Mesendoderm (in vitro differentiated cells): ENCODE measurements around the gene LRIF1.

ENCODE experiments used
- DNase-seq: peaks from one replicate; pipeline ENCODE4 v3.0.0; 2013
- H2AK5ac ChIP-seq: 2 replicates; pipeline ENCODE4 v1.6.1; 2013; ENCODE audit warnings: low read length, inconsistent platforms
- H2BK120ac ChIP-seq: 2 replicates; pipeline ENCODE4 v1.6.1; 2013; ENCODE audit warnings: low read depth, mild to moderate bottlenecking, low read length, moderate library complexity, mixed read lengths
- H2BK15ac ChIP-seq: replicated peaks from 2 replicates; pipeline ENCODE4 v1.6.1; 2013; ENCODE audit warnings: low read depth, mild to moderate bottlenecking, moderate library complexity
- H2BK5ac ChIP-seq: 2 replicates; pipeline ENCODE4 v1.6.1; 2013; ENCODE audit warnings: low read length, inconsistent platforms
- H3K18ac ChIP-seq: 2 replicates; pipeline ENCODE4 v1.6.1; 2013; ENCODE audit warnings: mild to moderate bottlenecking, low read length, mixed read lengths
- H3K23ac ChIP-seq: one replicate; pipeline ENCODE4 v1.6.1; 2013; ENCODE audit warnings: low read length
- H3K27ac ChIP-seq: 2 replicates; pipeline ENCODE4 v1.5.1; 2013; ENCODE audit warnings: low read depth, mild to moderate bottlenecking, inconsistent platforms, low read length, moderate library complexity
- H3K27me3 ChIP-seq: 2 replicates; pipeline ENCODE4 v1.6.1; 2013; ENCODE audit warnings: low read length, control low read depth, mild to moderate bottlenecking, inconsistent platforms; ENCODE audit not compliant: insufficient read depth, poor library complexity
- H3K36me3 ChIP-seq: 2 replicates; pipeline ENCODE4 v1.6.1; 2013; ENCODE audit warnings: low read length, inconsistent platforms; ENCODE audit not compliant: control insufficient read depth, insufficient read depth
- H3K4ac ChIP-seq: one replicate; pipeline ENCODE4 v1.6.1; 2013; ENCODE audit warnings: low read depth, mild to moderate bottlenecking, low read length, moderate library complexity
- H3K4me1 ChIP-seq: 2 replicates; pipeline ENCODE4 v1.6.1; 2013; ENCODE audit warnings: low read depth, low read length, inconsistent platforms; ENCODE audit not compliant: control insufficient read depth
- H3K4me2 ChIP-seq: 2 replicates; pipeline ENCODE4 v1.6.1; 2013; ENCODE audit warnings: low read length
- H3K4me3 ChIP-seq: 2 replicates; pipeline ENCODE4 v1.5.1; 2013; ENCODE audit warnings: mild to moderate bottlenecking, low read length
- H3K56ac ChIP-seq: one replicate; pipeline ENCODE4 v1.6.1; 2013; ENCODE audit warnings: low read length
- H3K79me1 ChIP-seq: 2 replicates; pipeline ENCODE4 v1.6.1; 2013; ENCODE audit warnings: low read length, inconsistent platforms
- H3K79me2 ChIP-seq: 2 replicates; pipeline ENCODE4 v1.6.1; 2013; ENCODE audit warnings: mild to moderate bottlenecking, low read length; ENCODE audit not compliant: control insufficient read depth, insufficient read depth
- H3K9ac ChIP-seq: 2 replicates; pipeline ENCODE4 v1.6.1; 2013; ENCODE audit warnings: low read length, inconsistent platforms
- H4K5ac ChIP-seq: one replicate; pipeline ENCODE4 v1.6.1; 2013; ENCODE audit warnings: low read length
- H4K8ac ChIP-seq: one replicate; pipeline ENCODE4 v1.6.1; 2013; ENCODE audit warnings: low read depth, mild to moderate bottlenecking, control low read depth, low read length, moderate library complexity
- WGBS: extraction: QIAGEN DNeasy Blood & Tissue Kit; methylation state at CpG from one replicate; pipeline ENCODE4 v1.1.7; 2013; ENCODE audit warnings: low lambda C conversion rate, missing lambda C conversion rate; ENCODE audit not compliant: insufficient coverage; ENCODE audit errors: extremely low coverage; 5-methylcytosine and 5-hydroxymethylcytosine counted together

LRIF1 gene

GRCh38 chr1:110960777-110961420, 2.8 kb downstream of the LRIF1 start:
- Histone ChIP-seq H3K4ac (no peak overlapping the region), H3K18ac (no peak overlapping the region), H3K4me3 (no peak overlapping the region), H3K56ac (no peak overlapping the region), H3K36me3 (no peaks in the 10 kb centered on the region), H3K79me1 (no peaks in the 10 kb centered on the region), H2BK15ac (no peak overlapping the region), H3K4me1 (no peaks in the 10 kb centered on the region), H3K79me2 (no peaks in the 10 kb centered on the region), H3K27me3 (no peaks in the 10 kb centered on the region), H2BK120ac (no peak overlapping the region), H3K23ac (no peak overlapping the region), H2BK5ac (no peak overlapping the region), H3K9ac (no peak overlapping the region), H3K27ac (no peak overlapping the region), H3K4me2 (no peak overlapping the region), H2AK5ac (no peak overlapping the region), H4K5ac (no peak overlapping the region), H4K8ac (no peak overlapping the region)
- no peak for DNase-seq
- WGBS, result no CpG with 5 or more reads among the region's 2 CpGs

- Histone ChIP-seq H3K4me3 (no peak overlapping the region), H4K5ac (no peak overlapping the region), H3K18ac (no peak overlapping the region), H3K23ac (no peak overlapping the region), H2BK120ac (no peak overlapping the region), H2AK5ac (no peak overlapping the region), H3K79me1 (no peaks in the 10 kb centered on the region), H3K4me1 (no peaks in the 10 kb centered on the region), H3K56ac (no peak overlapping the region), H3K36me3 (no peaks in the 10 kb centered on the region), H2BK15ac (no peak overlapping the region), H4K8ac (no peak overlapping the region), H3K27ac (no peak overlapping the region), H3K27me3 (no peaks in the 10 kb centered on the region), H2BK5ac (no peak overlapping the region), H3K4me2 (no peak overlapping the region), H3K4ac (no peak overlapping the region), H3K9ac (no peak overlapping the region), H3K79me2 (no peaks in the 10 kb centered on the region)
- no peak for DNase-seq
- 100% methylated on average over 2 of the region's 3 CpGs for WGBS
These were observed 5.9 kb downstream of the LRIF1 start for GRCh38 chr1:110957798-110958197.

GRCh38 chr1:110956586-110956985, 7.1 kb downstream of the LRIF1 start:
- H3K4ac ChIP-seq, result no peak overlapping the region
- no CpG with 5 or more reads among the region's 4 CpGs for WGBS
- no peak overlapping the region for H3K9ac ChIP-seq
- H3K4me3 ChIP-seq, result no peak overlapping the region
- H3K27me3 ChIP-seq, result no peaks in the 10 kb centered on the region
- H3K36me3 ChIP-seq, result no peaks in the 10 kb centered on the region
- H4K8ac ChIP-seq, result no peak overlapping the region
- H3K27ac ChIP-seq, result no peak overlapping the region
- no peaks in the 10 kb centered on the region for H3K4me1 ChIP-seq
- no peaks in the 10 kb centered on the region for H3K79me1 ChIP-seq
- H3K56ac ChIP-seq, result no peak overlapping the region
- no peak for DNase-seq
- H2AK5ac ChIP-seq, result no peak overlapping the region
- no peak overlapping the region for H3K18ac ChIP-seq
- no peak overlapping the region for H3K23ac ChIP-seq
- no peak overlapping the region for H4K5ac ChIP-seq
- no peak overlapping the region for H3K4me2 ChIP-seq
- H2BK5ac ChIP-seq, result no peak overlapping the region
- no peaks in the 10 kb centered on the region for H3K79me2 ChIP-seq
- H2BK120ac ChIP-seq, result no peak overlapping the region
- no peak overlapping the region for H2BK15ac ChIP-seq

- no peaks in the 10 kb centered on the region for H3K36me3 ChIP-seq
- H2BK5ac ChIP-seq, result no peak overlapping the region
- H3K4me2 ChIP-seq, result no peak overlapping the region
- H3K18ac ChIP-seq, result no peak overlapping the region
- H2AK5ac ChIP-seq, result no peak overlapping the region
- H2BK120ac ChIP-seq, result no peak overlapping the region
- H3K9ac ChIP-seq, result no peak overlapping the region
- no peak overlapping the region for H3K4ac ChIP-seq
- H3K23ac ChIP-seq, result no peak overlapping the region
- DNase-seq, result no peak
- H3K56ac ChIP-seq, result no peak overlapping the region
- no peak overlapping the region for H3K4me3 ChIP-seq
- H3K79me2 ChIP-seq, result no peaks in the 10 kb centered on the region
- H3K27me3 ChIP-seq, result no peaks in the 10 kb centered on the region
- H4K8ac ChIP-seq, result no peak overlapping the region
- no peak overlapping the region for H3K27ac ChIP-seq
- no peaks in the 10 kb centered on the region for H3K4me1 ChIP-seq
- H3K79me1 ChIP-seq, result no peaks in the 10 kb centered on the region
- H2BK15ac ChIP-seq, result no peak overlapping the region
- no peak overlapping the region for H4K5ac ChIP-seq
These were observed 10.7 kb downstream of the LRIF1 start for GRCh38 chr1:110953031-110953430.

GRCh38 chr1:110952031-110952430, 11.7 kb downstream of the LRIF1 start:
- no CpG with 5 or more reads among the region's 2 CpGs for WGBS
- Histone ChIP-seq H2BK5ac (no peak overlapping the region), H3K4me1 (no peaks in the 10 kb centered on the region), H3K23ac (no peak overlapping the region), H3K4me3 (no peak overlapping the region), H4K8ac (no peak overlapping the region), H3K27ac (no peak overlapping the region), H3K79me2 (no peaks in the 10 kb centered on the region), H3K4ac (no peak overlapping the region), H3K18ac (no peak overlapping the region), H3K79me1 (no peaks in the 10 kb centered on the region), H4K5ac (no peak overlapping the region), H3K27me3 (no peaks in the 10 kb centered on the region), H3K56ac (no peak overlapping the region), H2BK120ac (no peak overlapping the region), H3K9ac (no peak overlapping the region), H2BK15ac (no peak overlapping the region), H3K4me2 (no peak overlapping the region), H3K36me3 (no peaks in the 10 kb centered on the region), H2AK5ac (no peak overlapping the region)
- DNase-seq, result no peak

- Histone ChIP-seq H3K4me3 (no peak overlapping the region), H3K4me1 (no peaks in the 10 kb centered on the region), H2BK5ac (no peak overlapping the region), H3K9ac (no peak overlapping the region), H3K79me1 (no peaks in the 10 kb centered on the region), H3K36me3 (no peaks in the 10 kb centered on the region), H3K56ac (no peak overlapping the region), H3K27me3 (no peaks in the 10 kb centered on the region), H3K79me2 (no peaks in the 10 kb centered on the region), H3K18ac (no peak overlapping the region), H3K27ac (no peak overlapping the region), H3K4ac (no peak overlapping the region), H4K8ac (no peak overlapping the region), H4K5ac (no peak overlapping the region), H2BK120ac (no peak overlapping the region), H2BK15ac (no peak overlapping the region), H2AK5ac (no peak overlapping the region), H3K23ac (no peak overlapping the region), H3K4me2 (no peak overlapping the region)
- DNase-seq, result no peak
- WGBS, result no CpG with 5 or more reads among the region's 1 CpG
These were observed 12.6 kb downstream of the LRIF1 start for GRCh38 chr1:110951161-110951560.
